GM12875 (cell line): ENCODE results near the gene SPRR4.

Experiments used
- H3K4me3 ChIP-seq: one replicate; pipeline ENCODE4 v1.5.1; 2011; ENCODE audit warnings: low read depth, low read length, control low read depth
- TF ChIP-seq, protein P1 (sequence below): IDR thresholded peaks from 2 replicates; pipeline ENCODE4 v1.5.1; 2011; ENCODE audit warnings: low read depth, mild to moderate bottlenecking, control low read depth, inconsistent platforms, low read length, moderate library complexity, borderline replicate concordance; ENCODE audit not compliant: insufficient read depth

Gene SPRR4

DNA sequence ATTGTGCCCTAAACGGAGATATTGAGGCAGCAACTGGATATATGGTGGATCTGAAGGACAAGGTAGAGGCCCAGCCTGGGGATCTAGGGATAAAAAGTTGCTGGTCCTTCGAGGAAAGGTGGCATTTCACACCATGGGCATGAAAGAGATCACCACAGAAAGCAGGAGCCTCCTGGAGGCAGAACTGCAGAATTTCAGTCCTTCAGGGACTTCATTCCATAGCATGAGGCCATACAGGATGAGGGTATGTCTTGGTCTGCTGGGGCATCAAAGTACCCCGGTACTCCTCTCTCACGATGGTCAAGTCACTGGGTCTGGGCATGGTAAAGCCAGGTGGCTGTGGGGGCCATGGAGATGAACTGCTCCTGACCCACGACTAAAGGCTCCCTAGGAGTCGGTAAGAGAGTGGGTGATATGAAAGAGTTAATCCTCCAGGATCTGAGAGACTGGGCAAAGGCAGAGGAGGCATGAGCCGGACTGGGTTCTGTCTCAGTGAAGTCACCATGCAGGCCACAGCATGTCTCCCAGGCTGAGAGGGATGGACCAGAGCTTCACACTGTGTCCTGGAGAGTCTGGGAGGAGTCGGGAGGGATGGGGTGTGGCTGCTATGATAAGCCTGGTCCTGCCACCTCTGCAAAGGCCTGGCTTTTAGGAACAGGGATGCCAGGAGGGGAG lies 29.3 kb upstream of the SPRR4 start:
- TF ChIP-seq, protein P1, sequence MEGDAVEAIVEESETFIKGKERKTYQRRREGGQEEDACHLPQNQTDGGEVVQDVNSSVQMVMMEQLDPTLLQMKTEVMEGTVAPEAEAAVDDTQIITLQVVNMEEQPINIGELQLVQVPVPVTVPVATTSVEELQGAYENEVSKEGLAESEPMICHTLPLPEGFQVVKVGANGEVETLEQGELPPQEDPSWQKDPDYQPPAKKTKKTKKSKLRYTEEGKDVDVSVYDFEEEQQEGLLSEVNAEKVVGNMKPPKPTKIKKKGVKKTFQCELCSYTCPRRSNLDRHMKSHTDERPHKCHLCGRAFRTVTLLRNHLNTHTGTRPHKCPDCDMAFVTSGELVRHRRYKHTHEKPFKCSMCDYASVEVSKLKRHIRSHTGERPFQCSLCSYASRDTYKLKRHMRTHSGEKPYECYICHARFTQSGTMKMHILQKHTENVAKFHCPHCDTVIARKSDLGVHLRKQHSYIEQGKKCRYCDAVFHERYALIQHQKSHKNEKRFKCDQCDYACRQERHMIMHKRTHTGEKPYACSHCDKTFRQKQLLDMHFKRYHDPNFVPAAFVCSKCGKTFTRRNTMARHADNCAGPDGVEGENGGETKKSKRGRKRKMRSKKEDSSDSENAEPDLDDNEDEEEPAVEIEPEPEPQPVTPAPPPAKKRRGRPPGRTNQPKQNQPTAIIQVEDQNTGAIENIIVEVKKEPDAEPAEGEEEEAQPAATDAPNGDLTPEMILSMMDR = no peak

GRCh38 chr1:152942161-152942560 lies 28.3 kb upstream of the SPRR4 start:
- TF ChIP-seq, protein P1 = no peak
- H3K4me3 ChIP-seq = no peak overlapping the region

More for the DNA sequence above, 29.3 kb upstream of the SPRR4 start:
- no peak overlapping the region for H3K4me3 ChIP-seq

GRCh38 chr1:152946248-152946647 lies 24.2 kb upstream of the SPRR4 start:
- TF ChIP-seq, protein P1 = no peak
- H3K4me3 ChIP-seq = no peak overlapping the region

DNA sequence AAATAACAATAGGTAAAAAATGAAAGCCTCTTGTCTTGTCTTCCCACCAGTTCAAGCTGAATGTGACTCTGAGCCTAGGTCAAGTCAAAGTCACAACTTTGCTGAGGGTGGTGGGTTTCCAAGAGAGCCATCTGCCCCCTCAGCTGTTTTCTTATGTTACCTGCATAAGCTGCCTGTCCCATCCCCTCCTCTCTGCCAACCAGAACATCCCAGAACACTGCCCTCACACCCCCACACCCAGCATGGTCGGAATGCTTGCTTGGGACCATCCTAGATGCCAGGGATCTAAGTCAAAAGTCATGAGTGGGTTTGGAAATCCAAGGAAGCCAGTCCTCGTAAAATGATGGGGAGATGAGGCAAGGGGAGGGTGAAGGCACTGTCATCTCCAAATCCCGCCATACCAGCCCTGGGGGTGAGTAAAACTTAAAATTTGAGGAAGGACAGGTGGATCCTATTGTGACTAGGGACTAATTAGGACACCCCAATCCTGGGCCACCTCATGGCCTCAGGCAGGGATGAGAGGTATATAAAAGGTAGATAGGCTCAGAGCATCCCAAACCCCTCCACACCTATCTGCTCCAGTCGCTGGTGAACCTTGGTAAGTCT lies 23.7 kb upstream of the SPRR4 start, which contains the start of gene SPRR5:
Gene SPRR5 (plus strand): TSS at position 556 of the 606 bp plus-strand sequence. CDS start 1,349 bp downstream, outside the sequence.
- no peak within 1 kb of the TSS for H3K4me3 ChIP-seq
- TF ChIP-seq, protein P1 = no peak

DNA sequence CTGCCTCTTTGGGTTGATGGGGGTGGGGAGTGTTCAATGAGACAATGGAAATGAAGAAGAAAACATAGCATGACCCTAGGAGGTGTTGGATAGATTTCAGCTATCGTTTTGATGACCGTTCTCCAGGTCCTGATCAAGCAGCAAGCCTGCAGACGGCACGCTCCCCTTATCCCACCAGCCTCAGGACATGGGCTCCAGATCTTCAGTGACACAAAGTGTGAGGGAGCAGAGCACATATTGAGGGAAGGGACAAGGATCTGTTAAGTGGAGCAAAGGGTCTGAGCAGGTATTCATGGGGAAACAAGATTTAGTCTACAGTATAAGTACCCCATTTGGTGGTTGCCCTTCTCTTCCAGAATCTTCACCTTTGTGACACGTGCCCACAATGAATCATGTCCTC lies 18.7 kb upstream of the SPRR4 start:
- TF ChIP-seq, protein P1 = no peak
- H3K4me3 ChIP-seq = no peak overlapping the region

DNA sequence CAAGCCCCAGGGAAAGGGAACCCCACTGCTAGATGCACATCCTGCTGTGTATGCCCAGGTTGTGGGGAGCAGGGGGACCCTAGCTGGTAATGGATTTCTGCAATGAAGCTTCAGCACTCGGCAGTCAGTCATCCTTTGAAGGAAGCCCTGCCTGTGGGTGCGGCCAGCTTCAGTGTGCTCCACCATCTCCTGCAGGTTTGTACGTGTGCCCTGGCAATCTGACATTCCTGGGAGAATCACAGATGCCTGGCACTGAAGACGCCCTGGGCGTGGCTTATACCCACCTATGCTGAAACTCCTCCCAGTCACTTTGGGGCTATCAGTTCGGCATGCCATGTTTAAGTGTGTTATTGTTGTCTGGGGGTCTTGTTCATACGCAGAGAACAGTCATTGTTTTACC lies 16.7 kb upstream of the SPRR4 start:
- H3K4me3 ChIP-seq = no peak overlapping the region
- TF ChIP-seq, protein P1 = no peak

- TF ChIP-seq, protein P1 = no peak
- H3K4me3 ChIP-seq = no peak overlapping the region
Observed at GRCh38 chr1:152954436-152954835, 16.0 kb upstream of the SPRR4 start.
